AG10803 (cell line): ENCODE measurements around the gene TF.

Experiments
- DNase-seq: peaks from one replicate; pipeline ENCODE4 v3.0.0; 2010; ENCODE audit warnings: low read depth
- H3K4me3 ChIP-seq: 2 replicates; pipeline ENCODE4 v1.5.1; 2011; ENCODE audit warnings: mild to moderate bottlenecking, low read length, control low read depth
- CTCF ChIP-seq: conservative IDR thresholded peaks from 2 replicates; pipeline ENCODE4 v1.5.1; 2011; ENCODE audit warnings: mild to moderate bottlenecking, low read length, control low read depth, inconsistent platforms

TF gene

GRCh38 chr3:133831966-133832801, 86.0 kb downstream of the TF start:
- TF ChIP-seq CTCF, result no peak
- no peak for DNase-seq
- H3K4me3 ChIP-seq, result no peak overlapping the region

GRCh38 chr3:133832802-133833144, 86.6 kb downstream of the TF start:
- DNase-seq, result no peak
- no peak for TF ChIP-seq CTCF
- H3K4me3 ChIP-seq, result no peak overlapping the region

- no peak for TF ChIP-seq CTCF
Observed at GRCh38 chr3:133833267-133833666, 87.1 kb downstream of the TF start.

GRCh38 chr3:133833880-133834620, 87.9 kb downstream of the TF start:
- H3K4me3 ChIP-seq, result no peak overlapping the region
- no peak for DNase-seq
- no peak for TF ChIP-seq CTCF

More at GRCh38 chr3:133833267-133833666, 87.1 kb downstream of the TF start:
- no peak overlapping the region for H3K4me3 ChIP-seq
- no peak for DNase-seq

GRCh38 chr3:133834621-133835417, 88.6 kb downstream of the TF start:
- no peak for DNase-seq
- H3K4me3 ChIP-seq, result no peak overlapping the region
- no peak for TF ChIP-seq CTCF

- no peak for DNase-seq
- no peak for TF ChIP-seq CTCF
Observed at GRCh38 chr3:133835418-133835743, 89.2 kb downstream of the TF start.

More at GRCh38 chr3:133835418-133835743, 89.2 kb downstream of the TF start:
- no peak overlapping the region for H3K4me3 ChIP-seq
